GM21529 (cell line): ENCODE data around the gene CCDC7.

Source experiments
- ATAC-seq: cut with Tn5 transposase; IDR thresholded peaks from one replicate; pipeline ENCODE4 v1.9.1; 2021; ENCODE audit not compliant: unreplicated experiment

Gene CCDC7

GRCh38 chr10:32923849-32924248 lies 477.9 kb downstream of the CCDC7 start:
- ATAC-seq: no peak
